ENCODE data around the gene IFT43. TPM values are rescaled to one million over a fixed set of nuclear protein-coding genes. Genes with fewer than 3 reads are reported as not detected.
A peak's percentile ranks its signal among the peaks of the same experiment; 100 is the strongest.

Gene IFT43
- total RNA-seq, 1 experiment from 2014 or later = 24.2 TPM

GRCh38 chr14:76090616-76091391 lies 105.2 kb downstream of the IFT43 start:
- Histone ChIP-seq H3K9me2 (ENCODE audit: insufficient read depth) (no peaks in the 10 kb centered on the region), H3K36me3 (ENCODE audit: control insufficient read depth in 1 of 2, insufficient read depth in 2 of 2, low read length in 2 of 2) (no peaks in the 10 kb centered on the region), H3K27me3 (ENCODE audit: insufficient read depth, low read length) (no peaks in the 10 kb centered on the region), H2AFZ (ENCODE audit: low read depth, low read length, poor library complexity, severe bottlenecking) (no peak overlapping the region), H4K20me1 (ENCODE audit: insufficient read depth) (no peaks in the 10 kb centered on the region), H3K4me3 (replicated peaks in 1 of 2; ENCODE audit: low read depth in 1 of 2, low read length in 2 of 2) (no peak overlapping the region), H3K4me2 (ENCODE audit: low read length) (no peak overlapping the region), H3K27ac (ENCODE audit: low read depth, low read length) (no peak overlapping the region), H3K9me3 (ENCODE audit: control insufficient read depth in 1 of 2, insufficient read depth in 1 of 2, low read depth in 1 of 2, low read length in 2 of 2) (no peaks in the 10 kb centered on the region), H3K79me2 (ENCODE audit: insufficient read depth, low read length) (no peaks in the 10 kb centered on the region), H3K4me1 (ENCODE audit: control insufficient read depth in 1 of 2, insufficient read depth in 2 of 2, low read length in 2 of 2) (no peaks in the 10 kb centered on the region), H3K9ac (ENCODE audit: low read length) (no peak overlapping the region)
- no TSS peak for BruUV-seq (replicated peaks)
- ChIA-PET POLR2A (no interaction called here), CTCF (no interaction called here), RAD21 (ENCODE audit: low non-redundant PET in 1 of 2, low total read pairs in 2 of 2, uncharacterized antibody in 2 of 2, unreplicated experiment in 2 of 2) (no interaction called here)
- intact Hi-C loops (cut with micrococcal nuclease) = no loop called here
- TF ChIP-seq POLR2AphosphoS5 (IDR thresholded peaks at IDR 0.05; ENCODE audit: low read depth, low read length) (no peak), CBX3 (IDR thresholded peaks at IDR 0.05; ENCODE audit: low read depth) (no peak), YY1 (IDR thresholded peaks at IDR 0.05; ENCODE audit: extremely low read depth, insufficient replicate concordance, low read depth, low read length) (no peak), REST (IDR thresholded peaks at IDR 0.05; ENCODE audit: low read depth) (no peak), SP1 (IDR thresholded peaks at IDR 0.05; ENCODE audit: low read depth) (no peak), EGR1 (IDR thresholded peaks at IDR 0.05; ENCODE audit: low read depth) (no peak), ZBTB33 (IDR thresholded peaks at IDR 0.05; ENCODE audit: extremely low read depth, insufficient replicate concordance, low read length) (no peak), TCF7L2 (IDR thresholded peaks at IDR 0.05; ENCODE audit: borderline replicate concordance, extremely low read depth, insufficient read depth, insufficient read length) (no peak)
- ATAC-seq (0 out of 2 replicates have a peak, but pooled peaks have one; percentile 25), DNase-seq (ENCODE audit: low read depth, low spot score) (no peak)

Data from HCT116 (cell line).